ENCODE data around the gene MCCC1.

Gene MCCC1

DNA sequence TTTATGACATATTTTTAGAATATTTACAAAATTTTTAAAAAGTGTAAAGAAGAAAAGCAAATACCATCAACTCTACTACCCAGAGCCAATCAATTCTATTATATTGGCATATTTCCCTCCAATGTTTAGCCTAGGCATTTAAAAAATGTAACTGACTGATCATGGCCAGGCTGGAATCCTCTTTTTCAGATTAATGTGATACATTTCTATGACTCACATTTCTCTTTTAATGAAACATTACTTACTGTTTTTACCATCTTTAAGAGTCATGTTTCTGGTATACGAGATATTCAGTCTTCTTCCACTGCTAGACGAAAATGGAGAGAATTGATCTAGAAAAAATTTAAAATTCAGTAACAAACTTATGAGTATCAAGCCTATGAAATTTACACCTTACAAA is 65.5 kb downstream of the MCCC1 start (continued):
- TF ChIP-seq ZEB2 (tag by site-specific recombination; IDR thresholded peaks at IDR 0.05) (no peak), SCRT1 (tag by site-specific recombination; IDR thresholded peaks at IDR 0.05; ENCODE audit: borderline replicate concordance) (no peak), ZNF350 (tag by site-specific recombination; IDR thresholded peaks at IDR 0.05) (no peak)

DNA sequence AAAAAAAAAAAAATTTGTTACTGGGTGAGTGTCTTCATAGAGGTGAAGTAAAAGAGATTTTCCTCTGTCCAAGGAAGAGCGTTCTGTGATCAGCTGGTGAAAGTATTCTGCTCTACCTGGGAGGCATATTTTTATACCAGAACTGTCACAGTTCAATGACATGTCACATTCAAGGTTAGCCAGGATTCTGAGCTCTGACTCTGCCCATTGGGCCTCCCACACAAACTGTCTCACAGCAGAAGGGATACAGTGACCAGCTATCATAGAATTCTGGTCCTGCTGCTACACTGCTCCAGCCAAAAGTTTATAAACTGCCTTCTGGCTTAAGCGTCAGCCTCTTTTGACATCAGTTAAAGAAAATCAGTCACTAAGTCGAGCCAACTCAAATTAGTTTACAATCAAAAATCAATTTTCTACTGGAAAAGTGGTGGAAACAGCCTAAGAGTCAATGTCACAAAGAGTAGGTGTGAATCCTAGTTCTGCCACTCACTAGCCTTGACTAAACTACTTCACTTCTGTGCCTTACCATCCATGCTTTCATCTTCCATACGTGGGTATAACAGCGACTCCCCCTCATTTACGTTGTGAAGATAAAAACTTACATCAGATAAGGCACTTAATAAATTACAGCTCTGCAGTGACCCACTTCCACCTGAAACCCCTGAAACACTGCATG is 66.3 kb downstream of the MCCC1 start:
- ChIA-PET POLR2A (no interaction called here), CTCF (interaction anchor here (0.6 kb wide), 1 partner anchor 17 kb away, joined by 4 read pairs; no protein-coding TSS in a partner anchor)
- peaks cover 0 to 39% of the 10 kb centered on the region in 2 experiments; a peak in 2 of 3 replicates for H3K36me3 ChIP-seq (ENCODE audit: control insufficient read depth in 2 of 2, insufficient read depth in 1 of 2, low read length in 2 of 2)

DNA sequence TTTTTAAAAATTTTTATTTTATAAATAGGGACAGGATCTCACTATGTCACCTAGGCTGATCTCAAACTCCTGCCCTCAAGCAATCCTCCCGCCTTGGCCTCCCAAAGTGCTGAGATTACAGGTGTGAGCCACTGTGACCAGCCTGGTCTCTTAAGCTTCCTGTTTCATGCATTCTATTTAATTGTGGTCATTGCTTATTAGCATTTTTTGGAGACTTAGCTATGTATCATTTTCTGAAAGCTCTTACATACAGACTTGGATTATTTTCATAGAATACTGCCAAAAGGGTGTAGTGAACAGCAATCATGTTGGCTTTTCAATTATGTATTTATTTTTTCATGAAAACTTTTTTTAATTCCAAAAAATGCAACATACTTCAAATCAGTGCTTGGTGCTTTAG is 67.5 kb downstream of the MCCC1 start:
- POLR2A ChIA-PET: no interaction called here
- CTCF ChIA-PET: interaction anchor here (0.6 kb wide), 1 partner anchor 453 kb away, joined by 3 read pairs; no protein-coding TSS in a partner anchor
- no peak overlapping the region for H3K4me3 ChIP-seq (ENCODE audit: low read depth, low read length)
- no peak overlapping the region for H3K27ac ChIP-seq (ENCODE audit: extremely low read depth, low read depth, low read length)
- TF ChIP-seq HOXD13 (CRISPR knock-in tag; IDR thresholded peaks at IDR 0.05; ENCODE audit: borderline replicate concordance): no peak
- TF ChIP-seq, protein P1, sequence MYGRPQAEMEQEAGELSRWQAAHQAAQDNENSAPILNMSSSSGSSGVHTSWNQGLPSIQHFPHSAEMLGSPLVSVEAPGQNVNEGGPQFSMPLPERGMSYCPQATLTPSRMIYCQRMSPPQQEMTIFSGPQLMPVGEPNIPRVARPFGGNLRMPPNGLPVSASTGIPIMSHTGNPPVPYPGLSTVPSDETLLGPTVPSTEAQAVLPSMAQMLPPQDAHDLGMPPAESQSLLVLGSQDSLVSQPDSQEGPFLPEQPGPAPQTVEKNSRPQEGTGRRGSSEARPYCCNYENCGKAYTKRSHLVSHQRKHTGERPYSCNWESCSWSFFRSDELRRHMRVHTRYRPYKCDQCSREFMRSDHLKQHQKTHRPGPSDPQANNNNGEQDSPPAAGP (tag by site-specific recombination; IDR thresholded peaks at IDR 0.05): no peak
- TF ChIP-seq, protein P2, sequence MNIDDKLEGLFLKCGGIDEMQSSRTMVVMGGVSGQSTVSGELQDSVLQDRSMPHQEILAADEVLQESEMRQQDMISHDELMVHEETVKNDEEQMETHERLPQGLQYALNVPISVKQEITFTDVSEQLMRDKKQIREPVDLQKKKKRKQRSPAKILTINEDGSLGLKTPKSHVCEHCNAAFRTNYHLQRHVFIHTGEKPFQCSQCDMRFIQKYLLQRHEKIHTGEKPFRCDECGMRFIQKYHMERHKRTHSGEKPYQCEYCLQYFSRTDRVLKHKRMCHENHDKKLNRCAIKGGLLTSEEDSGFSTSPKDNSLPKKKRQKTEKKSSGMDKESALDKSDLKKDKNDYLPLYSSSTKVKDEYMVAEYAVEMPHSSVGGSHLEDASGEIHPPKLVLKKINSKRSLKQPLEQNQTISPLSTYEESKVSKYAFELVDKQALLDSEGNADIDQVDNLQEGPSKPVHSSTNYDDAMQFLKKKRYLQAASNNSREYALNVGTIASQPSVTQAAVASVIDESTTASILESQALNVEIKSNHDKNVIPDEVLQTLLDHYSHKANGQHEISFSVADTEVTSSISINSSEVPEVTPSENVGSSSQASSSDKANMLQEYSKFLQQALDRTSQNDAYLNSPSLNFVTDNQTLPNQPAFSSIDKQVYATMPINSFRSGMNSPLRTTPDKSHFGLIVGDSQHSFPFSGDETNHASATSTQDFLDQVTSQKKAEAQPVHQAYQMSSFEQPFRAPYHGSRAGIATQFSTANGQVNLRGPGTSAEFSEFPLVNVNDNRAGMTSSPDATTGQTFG (tag by site-specific recombination; IDR thresholded peaks at IDR 0.05; ENCODE audit: borderline replicate concordance): no peak
- no peak for TF ChIP-seq WT1 (tag by site-specific recombination; IDR thresholded peaks at IDR 0.05)
- TF ChIP-seq ZNF670 (tag by site-specific recombination; IDR thresholded peaks at IDR 0.05; ENCODE audit: low read depth): no peak
- TF ChIP-seq, protein P3, sequence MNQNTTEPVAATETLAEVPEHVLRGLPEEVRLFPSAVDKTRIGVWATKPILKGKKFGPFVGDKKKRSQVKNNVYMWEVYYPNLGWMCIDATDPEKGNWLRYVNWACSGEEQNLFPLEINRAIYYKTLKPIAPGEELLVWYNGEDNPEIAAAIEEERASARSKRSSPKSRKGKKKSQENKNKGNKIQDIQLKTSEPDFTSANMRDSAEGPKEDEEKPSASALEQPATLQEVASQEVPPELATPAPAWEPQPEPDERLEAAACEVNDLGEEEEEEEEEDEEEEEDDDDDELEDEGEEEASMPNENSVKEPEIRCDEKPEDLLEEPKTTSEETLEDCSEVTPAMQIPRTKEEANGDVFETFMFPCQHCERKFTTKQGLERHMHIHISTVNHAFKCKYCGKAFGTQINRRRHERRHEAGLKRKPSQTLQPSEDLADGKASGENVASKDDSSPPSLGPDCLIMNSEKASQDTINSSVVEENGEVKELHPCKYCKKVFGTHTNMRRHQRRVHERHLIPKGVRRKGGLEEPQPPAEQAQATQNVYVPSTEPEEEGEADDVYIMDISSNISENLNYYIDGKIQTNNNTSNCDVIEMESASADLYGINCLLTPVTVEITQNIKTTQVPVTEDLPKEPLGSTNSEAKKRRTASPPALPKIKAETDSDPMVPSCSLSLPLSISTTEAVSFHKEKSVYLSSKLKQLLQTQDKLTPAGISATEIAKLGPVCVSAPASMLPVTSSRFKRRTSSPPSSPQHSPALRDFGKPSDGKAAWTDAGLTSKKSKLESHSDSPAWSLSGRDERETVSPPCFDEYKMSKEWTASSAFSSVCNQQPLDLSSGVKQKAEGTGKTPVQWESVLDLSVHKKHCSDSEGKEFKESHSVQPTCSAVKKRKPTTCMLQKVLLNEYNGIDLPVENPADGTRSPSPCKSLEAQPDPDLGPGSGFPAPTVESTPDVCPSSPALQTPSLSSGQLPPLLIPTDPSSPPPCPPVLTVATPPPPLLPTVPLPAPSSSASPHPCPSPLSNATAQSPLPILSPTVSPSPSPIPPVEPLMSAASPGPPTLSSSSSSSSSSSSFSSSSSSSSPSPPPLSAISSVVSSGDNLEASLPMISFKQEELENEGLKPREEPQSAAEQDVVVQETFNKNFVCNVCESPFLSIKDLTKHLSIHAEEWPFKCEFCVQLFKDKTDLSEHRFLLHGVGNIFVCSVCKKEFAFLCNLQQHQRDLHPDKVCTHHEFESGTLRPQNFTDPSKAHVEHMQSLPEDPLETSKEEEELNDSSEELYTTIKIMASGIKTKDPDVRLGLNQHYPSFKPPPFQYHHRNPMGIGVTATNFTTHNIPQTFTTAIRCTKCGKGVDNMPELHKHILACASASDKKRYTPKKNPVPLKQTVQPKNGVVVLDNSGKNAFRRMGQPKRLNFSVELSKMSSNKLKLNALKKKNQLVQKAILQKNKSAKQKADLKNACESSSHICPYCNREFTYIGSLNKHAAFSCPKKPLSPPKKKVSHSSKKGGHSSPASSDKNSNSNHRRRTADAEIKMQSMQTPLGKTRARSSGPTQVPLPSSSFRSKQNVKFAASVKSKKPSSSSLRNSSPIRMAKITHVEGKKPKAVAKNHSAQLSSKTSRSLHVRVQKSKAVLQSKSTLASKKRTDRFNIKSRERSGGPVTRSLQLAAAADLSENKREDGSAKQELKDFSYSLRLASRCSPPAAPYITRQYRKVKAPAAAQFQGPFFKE (tag by site-specific recombination; IDR thresholded peaks at IDR 0.05; ENCODE audit: borderline replicate concordance): no peak
- TF ChIP-seq, protein P4, sequence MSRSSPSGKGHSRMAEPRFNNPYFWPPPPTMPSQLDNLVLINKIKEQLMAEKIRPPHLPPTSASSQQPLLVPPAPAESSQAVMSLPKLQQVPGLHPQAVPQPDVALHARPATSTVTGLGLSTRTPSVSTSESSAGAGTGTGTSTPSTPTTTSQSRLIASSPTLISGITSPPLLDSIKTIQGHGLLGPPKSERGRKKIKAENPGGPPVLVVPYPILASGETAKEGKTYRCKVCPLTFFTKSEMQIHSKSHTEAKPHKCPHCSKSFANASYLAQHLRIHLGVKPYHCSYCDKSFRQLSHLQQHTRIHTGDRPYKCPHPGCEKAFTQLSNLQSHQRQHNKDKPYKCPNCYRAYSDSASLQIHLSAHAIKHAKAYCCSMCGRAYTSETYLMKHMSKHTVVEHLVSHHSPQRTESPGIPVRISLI (tag by site-specific recombination; IDR thresholded peaks at IDR 0.05): no peak
- no peak for TF ChIP-seq SP3 (tag by site-specific recombination; IDR thresholded peaks at IDR 0.05)
- no peak for TF ChIP-seq ZNF621 (tag by site-specific recombination; IDR thresholded peaks at IDR 0.05)
- no peaks in the 10 kb centered on the region for H3K9me3 ChIP-seq (ENCODE audit: control insufficient read depth, insufficient read depth, low read depth, low read length)
- peaks cover 0 to 27% of the 10 kb centered on the region in 2 experiments; a peak in 2 of 3 replicates for H3K36me3 ChIP-seq (ENCODE audit: control insufficient read depth in 2 of 2, insufficient read depth in 1 of 2, low read length in 2 of 2)
- H3K4me1 ChIP-seq (ENCODE audit: control insufficient read depth, insufficient read depth, low read length): no peaks in the 10 kb centered on the region

More for the DNA sequence above, 66.3 kb downstream of the MCCC1 start:
- Histone ChIP-seq H3K4me3 (ENCODE audit: low read depth, low read length) (no peak overlapping the region), H3K27ac (ENCODE audit: extremely low read depth, low read depth, low read length) (no peak overlapping the region), H3K4me1 (ENCODE audit: control insufficient read depth, insufficient read depth, low read length) (no peaks in the 10 kb centered on the region), H3K9me3 (ENCODE audit: control insufficient read depth, insufficient read depth, low read depth, low read length) (no peaks in the 10 kb centered on the region)
- TF ChIP-seq ZNF426 (tag by site-specific recombination; IDR thresholded peaks at IDR 0.05) (no peak), ZNF677 (tag by site-specific recombination; IDR thresholded peaks at IDR 0.05) (no peak)
- TF ChIP-seq, protein P4 (tag by site-specific recombination; IDR thresholded peaks at IDR 0.05): no peak
- TF ChIP-seq, protein P5, sequence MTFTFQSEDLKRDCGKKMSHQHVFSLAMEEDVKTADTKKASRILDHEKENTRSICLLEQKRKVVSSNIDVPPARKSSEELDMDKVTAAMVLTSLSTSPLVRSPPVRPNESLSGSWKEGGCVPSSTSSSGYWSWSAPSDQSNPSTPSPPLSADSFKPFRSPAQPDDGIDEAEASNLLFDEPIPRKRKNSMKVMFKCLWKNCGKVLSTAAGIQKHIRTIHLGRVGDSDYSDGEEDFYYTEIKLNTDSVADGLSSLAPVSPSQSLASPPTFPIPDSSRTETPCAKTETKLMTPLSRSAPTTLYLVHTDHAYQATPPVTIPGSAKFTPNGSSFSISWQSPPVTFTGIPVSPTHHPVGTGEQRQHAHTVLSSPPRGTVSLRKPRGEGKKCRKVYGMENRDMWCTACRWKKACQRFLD (tag by site-specific recombination; IDR thresholded peaks at IDR 0.05): no peak
